H9 (cell line): ENCODE results near the gene TEX35. TPM values are rescaled to one million over a fixed set of nuclear protein-coding genes. Genes with fewer than 3 reads are reported as not detected.

Experiments
- DNase-seq: peaks from one replicate; pipeline ENCODE4 v3.0.0-alpha.2; 2017
- H2AFZ ChIP-seq: one replicate; pipeline ENCODE4 v1.6.1; 2013; ENCODE audit warnings: mild to moderate bottlenecking, low read length, control low read depth, moderate library complexity
- H2AK5ac ChIP-seq: 2 replicates; pipeline ENCODE4 v1.6.1; 2013; ENCODE audit warnings: low read length, control low read depth, mixed read lengths; ENCODE audit not compliant: insufficient read length
- H2BK120ac ChIP-seq: one replicate; pipeline ENCODE4 v1.6.1; 2013; ENCODE audit warnings: low read depth, mild to moderate bottlenecking, low read length, control low read depth, inconsistent platforms; ENCODE audit not compliant: poor library complexity, severe bottlenecking
- H2BK12ac ChIP-seq: 2 replicates; pipeline ENCODE4 v1.6.1; 2013; ENCODE audit warnings: low read length, control low read depth, mixed read lengths, low read depth; ENCODE audit not compliant: insufficient read length
- H2BK15ac ChIP-seq: 2 replicates; pipeline ENCODE4 v1.6.1; 2013; ENCODE audit warnings: low read depth, low read length, control low read depth
- H2BK20ac ChIP-seq: one replicate; pipeline ENCODE4 v1.6.1; 2013; ENCODE audit warnings: low read depth, mild to moderate bottlenecking, low read length, control low read depth, inconsistent platforms; ENCODE audit not compliant: poor library complexity, severe bottlenecking
- H2BK5ac ChIP-seq: 2 replicates; pipeline ENCODE4 v1.6.1; 2013; ENCODE audit warnings: low read length, control low read depth, mixed read lengths; ENCODE audit not compliant: insufficient read length
- H3K14ac ChIP-seq: 2 replicates; pipeline ENCODE4 v1.6.1; 2013; ENCODE audit warnings: low read length, control low read depth; ENCODE audit not compliant: insufficient read depth
- H3K18ac ChIP-seq: 2 replicates; pipeline ENCODE4 v1.6.1; 2013; ENCODE audit warnings: low read depth, mild to moderate bottlenecking, mixed read lengths, low read length, control low read depth; ENCODE audit not compliant: insufficient read length
- H3K23ac ChIP-seq: 2 replicates; pipeline ENCODE4 v1.6.1; 2013; ENCODE audit warnings: low read length, control low read depth, mixed read lengths, low read depth; ENCODE audit not compliant: insufficient read length
- H3K23me2 ChIP-seq: 2 replicates; pipeline ENCODE4 v1.6.1; 2013; ENCODE audit warnings: low read depth, mild to moderate bottlenecking, mixed read lengths, low read length, control low read depth; ENCODE audit not compliant: insufficient read length, poor library complexity, severe bottlenecking
- H3K27ac ChIP-seq: 2 replicates; pipeline ENCODE4 v1.5.1; 2013; ENCODE audit warnings: low read length, control low read depth, mixed read lengths, low read depth; ENCODE audit not compliant: insufficient read length
- H3K27me3 ChIP-seq: 2 replicates; pipeline ENCODE4 v1.6.1; 2013; ENCODE audit warnings: low read length, control low read depth, inconsistent platforms; ENCODE audit not compliant: insufficient read depth
- H3K4ac ChIP-seq: 2 replicates; pipeline ENCODE4 v1.6.1; 2013; ENCODE audit warnings: low read depth, mild to moderate bottlenecking, control low read depth, inconsistent platforms, low read length, moderate library complexity
- H3K4me1 ChIP-seq: 2 replicates; pipeline ENCODE4 v1.6.1; 2013; ENCODE audit warnings: low read length, control low read depth, inconsistent platforms; ENCODE audit not compliant: insufficient read depth
- H3K4me2 ChIP-seq: 2 replicates; pipeline ENCODE4 v1.6.1; 2013; ENCODE audit warnings: low read length, control low read depth, mixed read lengths; ENCODE audit not compliant: insufficient read length, insufficient read depth
- H3K56ac ChIP-seq: 2 replicates; pipeline ENCODE4 v1.6.1; 2013; ENCODE audit warnings: low read depth, mild to moderate bottlenecking, mixed read lengths, low read length, control low read depth; ENCODE audit not compliant: insufficient read length
- H3K79me1 ChIP-seq: 2 replicates; pipeline ENCODE4 v1.6.1; 2013; ENCODE audit warnings: low read depth, mild to moderate bottlenecking, moderate library complexity, low read length, control low read depth, inconsistent platforms; ENCODE audit not compliant: insufficient read depth, poor library complexity, severe bottlenecking
- H3K79me2 ChIP-seq: 2 replicates; pipeline ENCODE4 v1.6.1; 2013; ENCODE audit warnings: low read length, control low read depth, inconsistent platforms; ENCODE audit not compliant: insufficient read depth
- H3K9ac ChIP-seq: 2 replicates; pipeline ENCODE4 v1.6.1; 2013; ENCODE audit warnings: low read length, control low read depth, mixed read lengths; ENCODE audit not compliant: insufficient read length; ENCODE audit errors: extremely low read depth
- H3K9me3 ChIP-seq: one replicate; pipeline ENCODE4 v1.6.1; 2013; ENCODE audit warnings: low read depth, low read length, inconsistent platforms; ENCODE audit not compliant: control insufficient read depth
- H3T11ph ChIP-seq: one replicate; pipeline ENCODE4 v1.6.1; 2013; ENCODE audit warnings: mild to moderate bottlenecking, low read length, control low read depth, inconsistent platforms
- H4K20me1 ChIP-seq: one replicate; pipeline ENCODE4 v1.6.1; 2013; ENCODE audit not compliant: control insufficient read depth, insufficient read length, insufficient read depth
- H4K5ac ChIP-seq: 2 replicates; pipeline ENCODE4 v1.6.1; 2013; ENCODE audit warnings: low read depth, mild to moderate bottlenecking, mixed read lengths, low read length, control low read depth; ENCODE audit not compliant: insufficient read length
- H4K8ac ChIP-seq: replicated peaks from 2 replicates; pipeline ENCODE4 v1.6.1; 2013; ENCODE audit warnings: low read length, control low read depth, mixed read lengths, low read depth; ENCODE audit not compliant: insufficient read length
- H4K91ac ChIP-seq: 2 replicates; pipeline ENCODE4 v1.6.1; 2013; ENCODE audit warnings: low read depth, mild to moderate bottlenecking, moderate library complexity, mixed read lengths, low read length, control low read depth; ENCODE audit not compliant: insufficient read length
- H3K27ac Mint-ChIP-seq, 3 experiments: 2 replicates in 2 of 3; 3 replicates in 1 of 3; pipeline ENCODE4 v1.8.0; 2020 to 2021; ENCODE audit warnings: mixed read lengths in 3 of 3, mild to moderate bottlenecking in 1 of 3, moderate library complexity in 1 of 3
- H3K27me3 Mint-ChIP-seq: 2 replicates; pipeline ENCODE4 v1.8.0; 2021; ENCODE audit warnings: low read depth, mild to moderate bottlenecking, moderate library complexity, mixed read lengths
- H3K36me3 Mint-ChIP-seq, 3 experiments: 2 replicates in 2 of 3; 3 replicates in 1 of 3; pipeline ENCODE4 v1.8.0; 2020 to 2021; ENCODE audit warnings: low read depth in 3 of 3, mixed read lengths in 3 of 3; ENCODE audit not compliant: insufficient read depth in 1 of 3
- H3K4me1 Mint-ChIP-seq, 2 experiments: 2 replicates each; pipeline ENCODE4 v1.8.0; 2020; ENCODE audit warnings: mixed read lengths in 2 of 2
- H3K4me3 Mint-ChIP-seq, 2 experiments: 2 replicates in 1 of 2; 3 replicates in 1 of 2; pipeline ENCODE4 v1.8.0; 2020 to 2021; ENCODE audit warnings: mild to moderate bottlenecking in 2 of 2, mixed read lengths in 2 of 2, moderate library complexity in 1 of 2
- H3K9me3 Mint-ChIP-seq, 2 experiments: 2 replicates in 1 of 2; 3 replicates in 1 of 2; pipeline ENCODE4 v1.8.0; 2020; ENCODE audit warnings: mild to moderate bottlenecking in 2 of 2, mixed read lengths in 2 of 2, moderate library complexity in 1 of 2
- WGBS: extraction: QIAGEN DNeasy Blood & Tissue Kit; methylation state at CpG from one replicate; pipeline ENCODE4 v1.1.7; 2013; ENCODE audit warnings: missing lambda C conversion rate, low lambda C conversion rate, mixed read lengths; ENCODE audit not compliant: insufficient read length; ENCODE audit errors: extremely low coverage; 5-methylcytosine and 5-hydroxymethylcytosine counted together
- total RNA-seq: library from RNA; stranded (reverse); gene quantifications from 2 replicates; pipeline ENCODE4 v1.2.1, GENCODE V29; 2021
- TF ChIP-seq, protein P1 (sequence below): fragments of 200-600 bp; sonication (generic); conservative IDR thresholded peaks from 3 replicates; pipeline ENCODE4 v1.8.0; 2021; ENCODE audit warnings: antibody characterized with exemption, mild to moderate bottlenecking

The TEX35 gene
- total RNA-seq, 1 experiment from 2014 or later = not detected

DNA sequence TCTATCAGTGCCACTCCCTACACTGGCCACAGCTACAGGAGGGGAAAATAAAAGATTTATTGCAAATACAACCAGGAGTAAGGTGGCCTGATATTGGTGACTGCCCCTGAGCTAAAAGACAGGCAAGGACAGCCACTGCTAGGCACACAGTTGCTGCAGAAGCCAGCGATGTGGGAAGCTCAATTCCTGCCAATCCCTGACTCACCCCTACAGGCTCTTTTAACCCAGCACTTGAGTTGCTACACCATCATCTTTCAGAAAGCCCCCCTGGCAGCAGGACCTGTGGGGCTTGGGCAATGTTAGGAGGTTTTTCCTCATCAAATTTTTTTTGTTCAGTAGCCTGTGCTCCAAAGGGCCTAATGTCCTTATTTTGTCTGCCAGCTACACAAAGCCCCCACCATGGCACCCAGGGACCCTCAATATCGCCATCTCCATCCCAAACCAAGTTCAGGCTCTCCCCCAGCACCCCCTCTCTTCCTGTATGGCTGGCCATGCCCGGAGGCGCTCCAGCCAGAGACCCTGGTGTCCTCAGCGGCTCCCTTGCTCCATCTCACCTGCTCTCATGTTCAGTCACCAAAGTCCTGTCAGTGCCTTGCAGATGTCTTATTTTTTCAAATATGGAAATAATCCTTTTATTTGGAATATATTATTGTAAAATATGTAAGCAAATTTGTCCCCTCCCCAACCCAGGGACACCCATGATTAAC lies 29.5 kb upstream of the TEX35 start:
- H3K23ac ChIP-seq = no peak overlapping the region
- H2BK20ac ChIP-seq = no peak overlapping the region
- no peak overlapping the region for H2AK5ac ChIP-seq
- H3K14ac ChIP-seq = no peak overlapping the region
- H3K4me1 ChIP-seq = no peaks in the 10 kb centered on the region
- no peaks in the 10 kb centered on the region for H3K9me3 Mint-ChIP-seq
- H3K56ac ChIP-seq = no peak overlapping the region
- no peak overlapping the region for H2BK12ac ChIP-seq
- no peak overlapping the region for H3T11ph ChIP-seq
- H2AFZ ChIP-seq = no peak overlapping the region
- H4K5ac ChIP-seq = no peak overlapping the region
- H3K36me3 Mint-ChIP-seq = peaks cover 0 to 8% (median 4%) of the 10 kb centered on the region in 3 experiments; a peak in 2 of 7 replicates
- H3K4me1 Mint-ChIP-seq = peaks cover 3 to 6% of the 10 kb centered on the region in 2 experiments; a peak in 2 of 4 replicates
- H3K27ac Mint-ChIP-seq = peak overlapping the region; percentile 12 to 94 (median 84); a peak in 5 of 7 replicates
- TF ChIP-seq, protein P1, sequence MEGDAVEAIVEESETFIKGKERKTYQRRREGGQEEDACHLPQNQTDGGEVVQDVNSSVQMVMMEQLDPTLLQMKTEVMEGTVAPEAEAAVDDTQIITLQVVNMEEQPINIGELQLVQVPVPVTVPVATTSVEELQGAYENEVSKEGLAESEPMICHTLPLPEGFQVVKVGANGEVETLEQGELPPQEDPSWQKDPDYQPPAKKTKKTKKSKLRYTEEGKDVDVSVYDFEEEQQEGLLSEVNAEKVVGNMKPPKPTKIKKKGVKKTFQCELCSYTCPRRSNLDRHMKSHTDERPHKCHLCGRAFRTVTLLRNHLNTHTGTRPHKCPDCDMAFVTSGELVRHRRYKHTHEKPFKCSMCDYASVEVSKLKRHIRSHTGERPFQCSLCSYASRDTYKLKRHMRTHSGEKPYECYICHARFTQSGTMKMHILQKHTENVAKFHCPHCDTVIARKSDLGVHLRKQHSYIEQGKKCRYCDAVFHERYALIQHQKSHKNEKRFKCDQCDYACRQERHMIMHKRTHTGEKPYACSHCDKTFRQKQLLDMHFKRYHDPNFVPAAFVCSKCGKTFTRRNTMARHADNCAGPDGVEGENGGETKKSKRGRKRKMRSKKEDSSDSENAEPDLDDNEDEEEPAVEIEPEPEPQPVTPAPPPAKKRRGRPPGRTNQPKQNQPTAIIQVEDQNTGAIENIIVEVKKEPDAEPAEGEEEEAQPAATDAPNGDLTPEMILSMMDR = no peak
- no peaks in the 10 kb centered on the region for H3K79me2 ChIP-seq
- H2BK15ac ChIP-seq = no peak overlapping the region
- no CpG with 5 or more reads among the region's 5 CpGs for WGBS
- no peaks in the 10 kb centered on the region for H3K23me2 ChIP-seq
- no peak overlapping the region for H3K4ac ChIP-seq
- no peak overlapping the region for H3K4me3 Mint-ChIP-seq
- H3K79me1 ChIP-seq = no peaks in the 10 kb centered on the region
- H3K27me3 ChIP-seq = no peaks in the 10 kb centered on the region
- H3K27ac ChIP-seq = no peak overlapping the region
- H4K91ac ChIP-seq = no peak overlapping the region
- no peak overlapping the region for H3K9ac ChIP-seq
- no peak for DNase-seq
- H2BK5ac ChIP-seq = no peak overlapping the region
- H2BK120ac ChIP-seq = no peak overlapping the region
- no peak overlapping the region for H3K18ac ChIP-seq
- no peak overlapping the region for H3K4me2 ChIP-seq
- no peaks in the 10 kb centered on the region for H4K20me1 ChIP-seq
- H3K9me3 ChIP-seq = no peaks in the 10 kb centered on the region
- no peak overlapping the region for H4K8ac ChIP-seq
- H3K27me3 Mint-ChIP-seq = no peaks in the 10 kb centered on the region
